Tibial artery (tissue), 4 donors: ENCODE data around the gene CEP120.
"Not testable (repeated sequence)": the region's sequence is repeated elsewhere in the genome, so short reads cannot be mapped to it uniquely, and the experiment has no call there.

ENCODE experiments used
- DNase-seq, 2 donors: peaks; one replicate each; pipeline ENCODE4 v3.0.0-alpha.2; 2019
- H3K27ac ChIP-seq, 2 donors: fragments of 200-600 bp; sonication (generic) in 1 of 2; 1 replicate in 1 of 2; 2 replicates in 1 of 2; pipeline ENCODE4 v1.5.1; 2018 to 2019; ENCODE audit warnings: mild to moderate bottlenecking in 1 of 2
- H3K27me3 ChIP-seq, 2 donors: fragments of 200-600 bp; sonication (generic) in 1 of 2; one replicate each; pipeline versions ENCODE4 v1.5.1 to v1.6.0; 2016 to 2019
- H3K36me3 ChIP-seq, 3 donors: fragments of 200-600 bp; sonication (generic) in 2 of 3; one replicate each; pipeline ENCODE4 v1.5.1; 2016 to 2019; ENCODE audit warnings: mild to moderate bottlenecking in 2 of 3
- H3K4me1 ChIP-seq, 4 donors: fragments of 200-600 bp; sonication (generic) in 2 of 4; 1 replicate in 3 of 4; 2 replicates in 1 of 4; pipeline ENCODE4 v1.5.1; 2016 to 2019
- H3K4me3 ChIP-seq, 2 donors: fragments of 200-600 bp; sonication (generic) in 1 of 2; 1 replicate in 1 of 2; 2 replicates in 1 of 2; pipeline ENCODE4 v1.5.1; 2018 to 2019; ENCODE audit warnings: mild to moderate bottlenecking in 2 of 2
- H3K9me3 ChIP-seq, 3 donors: fragments of 200-600 bp; sonication (generic) in 1 of 3; one replicate each; pipeline ENCODE4 v1.5.1; 2016 to 2019
- intact Hi-C: fragments of 100-400 bp; cut with DNase I; formaldehyde crosslinking; loops from one replicate; pipeline ENCODE4 v1.15.0; 2023; ENCODE audit warnings: low total_unique reads
- TF ChIP-seq, protein P1 (sequence below), 2 experiments: fragments of 200-600 bp in 1 of 2; fragments of 450-650 bp in 1 of 2; IDR thresholded peaks; one replicate each; pipeline ENCODE4 v1.5.1; 2017 to 2019; ENCODE audit warnings: antibody characterized with exemption in 2 of 2, mild to moderate bottlenecking in 1 of 2, moderate library complexity in 1 of 2

CEP120 gene

DNA sequence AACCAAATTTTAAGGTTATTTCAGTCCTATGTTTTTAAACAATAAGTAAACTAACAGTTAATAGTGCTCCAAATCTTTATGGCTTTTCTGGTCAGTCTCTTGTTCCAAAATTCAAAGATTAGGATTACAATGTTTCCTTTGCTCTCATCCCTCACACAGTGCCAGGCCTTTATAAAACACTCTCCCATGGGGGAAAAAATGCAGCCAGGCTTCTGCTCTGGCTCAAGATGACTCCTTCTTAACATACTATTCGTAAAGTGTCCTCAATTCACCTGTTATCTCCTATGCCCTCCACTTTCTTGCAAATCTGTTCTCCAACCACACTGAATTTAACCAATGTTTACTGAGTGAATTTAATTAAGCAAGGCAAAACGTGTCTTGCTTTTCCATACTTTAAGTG lies 1.4 kb downstream of the CEP120 start:
- TF ChIP-seq, protein P1, sequence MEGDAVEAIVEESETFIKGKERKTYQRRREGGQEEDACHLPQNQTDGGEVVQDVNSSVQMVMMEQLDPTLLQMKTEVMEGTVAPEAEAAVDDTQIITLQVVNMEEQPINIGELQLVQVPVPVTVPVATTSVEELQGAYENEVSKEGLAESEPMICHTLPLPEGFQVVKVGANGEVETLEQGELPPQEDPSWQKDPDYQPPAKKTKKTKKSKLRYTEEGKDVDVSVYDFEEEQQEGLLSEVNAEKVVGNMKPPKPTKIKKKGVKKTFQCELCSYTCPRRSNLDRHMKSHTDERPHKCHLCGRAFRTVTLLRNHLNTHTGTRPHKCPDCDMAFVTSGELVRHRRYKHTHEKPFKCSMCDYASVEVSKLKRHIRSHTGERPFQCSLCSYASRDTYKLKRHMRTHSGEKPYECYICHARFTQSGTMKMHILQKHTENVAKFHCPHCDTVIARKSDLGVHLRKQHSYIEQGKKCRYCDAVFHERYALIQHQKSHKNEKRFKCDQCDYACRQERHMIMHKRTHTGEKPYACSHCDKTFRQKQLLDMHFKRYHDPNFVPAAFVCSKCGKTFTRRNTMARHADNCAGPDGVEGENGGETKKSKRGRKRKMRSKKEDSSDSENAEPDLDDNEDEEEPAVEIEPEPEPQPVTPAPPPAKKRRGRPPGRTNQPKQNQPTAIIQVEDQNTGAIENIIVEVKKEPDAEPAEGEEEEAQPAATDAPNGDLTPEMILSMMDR (IDR thresholded peaks at IDR 0.05), result no peak
- peak overlapping the region; percentile 94 to 95 for H3K4me3 ChIP-seq
- H3K9me3 ChIP-seq, result no peaks in the 10 kb centered on the region
- H3K27ac ChIP-seq, result peak overlapping the region in 1 of 2 donors; percentile 95
- peaks cover 0 to 29% (median 18%) of the 10 kb centered on the region in 4 donors for H3K4me1 ChIP-seq
- H3K27me3 ChIP-seq, result no peaks in the 10 kb centered on the region
- intact Hi-C loops, result loop anchor here (10.0 kb wide), 1 partner anchor 193 kb away; no protein-coding TSS in a partner anchor
- no peak for DNase-seq
- H3K36me3 ChIP-seq, result peaks cover 0 to 5% (median 4%) of the 10 kb centered on the region in 3 donors

DNA sequence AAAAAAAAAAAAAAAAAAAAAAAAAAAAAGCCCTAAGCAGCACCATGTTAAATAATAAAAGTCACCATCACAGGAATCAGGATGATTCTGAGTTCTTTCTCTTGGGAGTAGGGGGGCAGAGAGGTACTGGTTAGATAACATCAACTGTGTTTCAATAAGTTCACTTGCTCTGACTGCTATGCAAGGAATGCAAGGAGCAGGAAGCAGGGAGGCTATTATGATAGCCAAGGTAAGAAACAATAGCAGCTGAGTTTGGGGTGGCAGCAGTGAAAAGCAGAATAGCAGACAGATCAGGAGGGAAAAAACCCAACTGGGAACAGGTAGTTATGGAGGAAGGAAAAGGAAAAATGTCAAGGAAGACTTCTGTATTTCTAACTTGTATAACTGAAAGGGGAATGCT lies 8.2 kb downstream of the CEP120 start:
- TF ChIP-seq, protein P1 (IDR thresholded peaks at IDR 0.05), result no peak
- Histone ChIP-seq H3K4me1 (peaks cover 0 to 4% (median 2%) of the 10 kb centered on the region in 4 donors), H3K27ac (no peak overlapping the region), H3K4me3 (no peak overlapping the region), H3K36me3 (peaks cover 34 to 65% (median 41%) of the 10 kb centered on the region in 3 donors), H3K9me3 (no peaks in the 10 kb centered on the region), H3K27me3 (no peaks in the 10 kb centered on the region)
- no peak for DNase-seq
- intact Hi-C loops, result no loop called here

DNA sequence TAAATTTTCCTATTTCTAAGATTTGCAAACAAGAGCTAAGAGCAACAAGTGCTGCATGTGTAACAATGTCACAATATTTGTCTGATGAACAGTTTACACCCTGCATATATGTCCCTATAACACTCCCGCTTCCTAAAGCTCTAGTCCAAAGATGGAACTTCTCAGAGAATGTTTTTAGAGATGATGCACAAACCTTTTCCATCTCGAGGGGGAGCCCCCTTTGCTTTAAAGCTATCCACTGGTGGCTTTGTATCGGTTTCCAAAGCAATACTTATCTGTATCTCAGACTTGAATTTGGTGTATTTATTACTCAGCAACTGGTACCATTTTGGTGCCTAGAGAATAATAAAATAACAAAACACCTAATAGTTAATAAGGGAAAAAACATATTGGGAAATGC lies 11.0 kb downstream of the CEP120 start:
- Histone ChIP-seq H3K27me3 (no peaks in the 10 kb centered on the region), H3K9me3 (no peaks in the 10 kb centered on the region), H3K27ac (no peak overlapping the region), H3K4me1 (no peaks in the 10 kb centered on the region), H3K36me3 (peaks cover 30 to 64% (median 41%) of the 10 kb centered on the region in 3 donors), H3K4me3 (no peak overlapping the region)
- intact Hi-C loops, result no loop called here
- TF ChIP-seq, protein P1 (IDR thresholded peaks at IDR 0.05), result no peak
- no peak for DNase-seq

DNA sequence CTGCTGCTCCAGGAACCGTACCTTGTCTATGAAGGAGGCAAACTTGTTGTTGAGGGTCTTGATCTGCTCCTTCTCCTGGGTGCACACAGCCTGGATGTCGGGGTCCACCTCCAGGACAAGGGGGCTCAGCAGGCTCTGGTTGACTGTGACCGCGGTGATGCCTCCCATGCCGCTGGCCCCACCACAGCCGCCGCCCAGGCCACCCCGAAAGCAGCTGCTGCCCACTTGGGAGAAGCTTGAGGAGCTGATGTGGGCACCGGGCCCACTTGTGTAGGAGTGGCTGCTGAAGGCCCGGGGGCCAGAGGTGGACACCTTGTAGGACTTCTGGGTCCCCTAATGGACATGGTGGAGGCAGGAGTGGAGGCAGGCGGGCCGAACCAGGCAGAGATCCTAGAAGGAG lies 21.2 kb downstream of the CEP120 start:
- H3K27ac ChIP-seq, intact Hi-C loops, DNase-seq, H3K9me3 ChIP-seq, H3K27me3 ChIP-seq, H3K4me3 ChIP-seq: not testable (repeated sequence)
- H3K4me1 ChIP-seq, result peaks cover 0 to 18% (median 0%) of the 10 kb centered on the region in 4 donors
- H3K36me3 ChIP-seq, result peaks cover 31 to 48% (median 44%) of the 10 kb centered on the region in 3 donors

DNA sequence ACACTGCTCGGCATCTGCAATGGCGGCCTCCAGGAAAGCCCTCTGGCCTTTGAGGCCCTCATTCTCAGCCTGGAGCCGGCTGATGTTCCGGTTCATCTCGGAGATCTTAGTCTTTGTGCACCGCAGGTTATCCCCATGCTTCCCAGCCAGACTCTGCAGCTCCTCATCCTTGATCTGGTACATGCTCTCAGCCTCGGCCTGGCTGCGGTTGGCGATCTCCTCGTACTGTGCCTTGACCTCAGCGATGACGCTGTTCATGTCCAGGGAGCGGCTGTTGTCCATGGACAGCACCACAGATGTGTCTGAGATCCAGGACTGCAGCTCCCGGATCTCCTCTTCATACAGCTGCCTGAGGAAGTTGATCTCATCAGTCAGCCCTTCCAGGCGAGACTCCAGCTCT lies 21.9 kb downstream of the CEP120 start:
- no peak overlapping the region for H3K27ac ChIP-seq
- H3K36me3 ChIP-seq, result peaks cover 38 to 55% (median 48%) of the 10 kb centered on the region in 3 donors
- no peak overlapping the region for H3K4me3 ChIP-seq
- TF ChIP-seq, protein P1 (IDR thresholded peaks at IDR 0.05), result no peak
- H3K27me3 ChIP-seq, result no peaks in the 10 kb centered on the region
- no peak for DNase-seq
- H3K4me1 ChIP-seq, result peaks cover 0 to 15% (median 0%) of the 10 kb centered on the region in 4 donors
- intact Hi-C loops, result no loop called here
- H3K9me3 ChIP-seq, result no peaks in the 10 kb centered on the region

DNA sequence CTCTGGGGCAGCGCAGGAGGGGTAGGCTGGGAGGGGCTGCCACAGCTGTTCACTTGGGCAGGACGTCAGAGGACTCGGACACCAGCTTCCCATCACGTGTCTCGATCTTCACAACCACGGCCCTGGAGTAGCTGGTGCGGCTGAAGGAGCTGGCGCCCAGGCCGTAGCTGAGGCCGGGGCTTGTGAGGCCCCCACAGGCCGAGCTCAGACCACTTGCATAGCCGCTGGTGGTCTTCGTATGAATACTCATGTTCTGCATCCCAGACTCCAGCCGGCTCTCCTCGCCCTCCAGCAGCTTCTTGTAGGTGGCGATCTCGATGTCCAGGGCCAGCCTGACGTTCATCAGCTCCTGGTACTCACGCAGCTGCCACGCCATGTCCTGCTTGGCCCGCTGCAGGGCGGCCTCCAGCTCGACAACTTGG lies 22.3 kb downstream of the CEP120 start:
- H3K9me3 ChIP-seq, intact Hi-C loops, DNase-seq, H3K4me3 ChIP-seq, H3K27me3 ChIP-seq, H3K27ac ChIP-seq: not testable (repeated sequence)
- H3K4me1 ChIP-seq, result peaks cover 0 to 11% (median 0%) of the 10 kb centered on the region in 4 donors
- H3K36me3 ChIP-seq, result peaks cover 42 to 55% (median 48%) of the 10 kb centered on the region in 3 donors
